ENCODE results near the gene ZNF93. TPM values are rescaled to one million over a fixed set of nuclear protein-coding genes. Genes with fewer than 3 reads are reported as not detected.
A peak's percentile ranks its signal among the peaks of the same experiment; 100 is the strongest.

ZNF93 gene
- total and polyA plus RNA-seq, 2 of the 13 experiments (the other 11 are each of a cell fraction or from before 2014, with no cell fraction given): 0.49 to 0.66 TPM

GRCh38 chr19:19865750-19866610, 34.8 kb upstream of the ZNF93 start, which contains the start of gene ZNF253 (continued):
- no peak for TF ChIP-seq ZNF276 (CRISPR knock-in tag; IDR thresholded peaks at IDR 0.05; ENCODE audit: low read depth)
- TF ChIP-seq, protein P1, sequence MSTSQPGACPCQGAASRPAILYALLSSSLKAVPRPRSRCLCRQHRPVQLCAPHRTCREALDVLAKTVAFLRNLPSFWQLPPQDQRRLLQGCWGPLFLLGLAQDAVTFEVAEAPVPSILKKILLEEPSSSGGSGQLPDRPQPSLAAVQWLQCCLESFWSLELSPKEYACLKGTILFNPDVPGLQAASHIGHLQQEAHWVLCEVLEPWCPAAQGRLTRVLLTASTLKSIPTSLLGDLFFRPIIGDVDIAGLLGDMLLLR (CRISPR knock-in tag; IDR thresholded peaks at IDR 0.05): no peak
- peak; percentile 58; the same call in 1 of the 2 replicates for TF ChIP-seq KDM2A (CRISPR knock-in tag; IDR thresholded peaks at IDR 0.05; ENCODE audit: borderline replicate concordance, low read depth)
- TF ChIP-seq ZNF367 (CRISPR knock-in tag; IDR thresholded peaks at IDR 0.05; ENCODE audit: borderline replicate concordance): no peak
- no peak for TF ChIP-seq ZNF501 (CRISPR knock-in tag; IDR thresholded peaks at IDR 0.05)
- TF ChIP-seq ZNF335 (CRISPR knock-in tag; IDR thresholded peaks at IDR 0.05): no peak
- TF ChIP-seq ZNF383 (CRISPR knock-in tag; IDR thresholded peaks at IDR 0.05; ENCODE audit: borderline replicate concordance): 0 out of 2 replicates have a peak, but pooled peaks have one; percentile 48
- TF ChIP-seq SMARCE1 (IDR thresholded peaks at IDR 0.05; ENCODE audit: borderline replicate concordance): no peak
- TF ChIP-seq, protein P2, sequence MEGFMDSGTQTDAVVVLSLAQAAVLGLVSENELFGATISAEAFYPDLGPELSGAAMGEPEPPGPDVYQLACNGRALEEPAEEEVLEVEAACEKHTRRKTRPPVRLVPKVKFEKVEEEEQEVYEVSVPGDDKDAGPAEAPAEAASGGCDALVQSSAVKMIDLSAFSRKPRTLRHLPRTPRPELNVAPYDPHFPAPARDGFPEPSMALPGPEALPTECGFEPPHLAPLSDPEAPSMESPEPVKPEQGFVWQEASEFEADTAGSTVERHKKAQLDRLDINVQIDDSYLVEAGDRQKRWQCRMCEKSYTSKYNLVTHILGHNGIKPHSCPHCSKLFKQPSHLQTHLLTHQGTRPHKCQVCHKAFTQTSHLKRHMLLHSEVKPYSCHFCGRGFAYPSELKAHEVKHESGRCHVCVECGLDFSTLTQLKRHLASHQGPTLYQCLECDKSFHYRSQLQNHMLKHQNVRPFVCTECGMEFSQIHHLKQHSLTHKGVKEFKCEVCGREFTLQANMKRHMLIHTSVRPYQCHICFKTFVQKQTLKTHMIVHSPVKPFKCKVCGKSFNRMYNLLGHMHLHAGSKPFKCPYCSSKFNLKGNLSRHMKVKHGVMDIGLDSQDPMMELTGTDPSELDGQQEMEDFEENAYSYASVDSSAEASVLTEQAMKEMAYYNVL (CRISPR knock-in tag; IDR thresholded peaks at IDR 0.05; ENCODE audit: borderline replicate concordance): 0 out of 2 replicates have a peak, but pooled peaks have one; percentile 38
- 0 out of 2 replicates have a peak, but pooled peaks have one; percentile 12 for TF ChIP-seq ZNF12 (CRISPR knock-in tag; IDR thresholded peaks at IDR 0.05)
- TF ChIP-seq MZF1 (CRISPR knock-in tag; IDR thresholded peaks at IDR 0.05; ENCODE audit: borderline replicate concordance): no peak
- TF ChIP-seq, protein P3, sequence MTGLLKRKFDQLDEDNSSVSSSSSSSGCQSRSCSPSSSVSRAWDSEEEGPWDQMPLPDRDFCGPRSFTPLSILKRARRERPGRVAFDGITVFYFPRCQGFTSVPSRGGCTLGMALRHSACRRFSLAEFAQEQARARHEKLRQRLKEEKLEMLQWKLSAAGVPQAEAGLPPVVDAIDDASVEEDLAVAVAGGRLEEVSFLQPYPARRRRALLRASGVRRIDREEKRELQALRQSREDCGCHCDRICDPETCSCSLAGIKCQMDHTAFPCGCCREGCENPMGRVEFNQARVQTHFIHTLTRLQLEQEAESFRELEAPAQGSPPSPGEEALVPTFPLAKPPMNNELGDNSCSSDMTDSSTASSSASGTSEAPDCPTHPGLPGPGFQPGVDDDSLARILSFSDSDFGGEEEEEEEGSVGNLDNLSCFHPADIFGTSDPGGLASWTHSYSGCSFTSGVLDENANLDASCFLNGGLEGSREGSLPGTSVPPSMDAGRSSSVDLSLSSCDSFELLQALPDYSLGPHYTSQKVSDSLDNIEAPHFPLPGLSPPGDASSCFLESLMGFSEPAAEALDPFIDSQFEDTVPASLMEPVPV (CRISPR knock-in tag; IDR thresholded peaks at IDR 0.05): no peak
- peak; percentile 96 to 98 for TF ChIP-seq POLR2A (IDR thresholded peaks at IDR 0.05; ENCODE audit: insufficient read depth in 1 of 2, low read depth in 2 of 2, low read length in 2 of 2)
- TF ChIP-seq NFATC3 (CRISPR knock-in tag; IDR thresholded peaks at IDR 0.05): no peak
- no peak for TF ChIP-seq ZFP41 (CRISPR knock-in tag; IDR thresholded peaks at IDR 0.05; ENCODE audit: borderline replicate concordance)
- TF ChIP-seq ZNF713 (CRISPR knock-in tag; IDR thresholded peaks at IDR 0.05): no peak
- TF ChIP-seq FOXO1 (CRISPR knock-in tag; IDR thresholded peaks at IDR 0.05): peak; percentile 20; the same call in 1 of the 2 replicates
- TF ChIP-seq, protein P4, sequence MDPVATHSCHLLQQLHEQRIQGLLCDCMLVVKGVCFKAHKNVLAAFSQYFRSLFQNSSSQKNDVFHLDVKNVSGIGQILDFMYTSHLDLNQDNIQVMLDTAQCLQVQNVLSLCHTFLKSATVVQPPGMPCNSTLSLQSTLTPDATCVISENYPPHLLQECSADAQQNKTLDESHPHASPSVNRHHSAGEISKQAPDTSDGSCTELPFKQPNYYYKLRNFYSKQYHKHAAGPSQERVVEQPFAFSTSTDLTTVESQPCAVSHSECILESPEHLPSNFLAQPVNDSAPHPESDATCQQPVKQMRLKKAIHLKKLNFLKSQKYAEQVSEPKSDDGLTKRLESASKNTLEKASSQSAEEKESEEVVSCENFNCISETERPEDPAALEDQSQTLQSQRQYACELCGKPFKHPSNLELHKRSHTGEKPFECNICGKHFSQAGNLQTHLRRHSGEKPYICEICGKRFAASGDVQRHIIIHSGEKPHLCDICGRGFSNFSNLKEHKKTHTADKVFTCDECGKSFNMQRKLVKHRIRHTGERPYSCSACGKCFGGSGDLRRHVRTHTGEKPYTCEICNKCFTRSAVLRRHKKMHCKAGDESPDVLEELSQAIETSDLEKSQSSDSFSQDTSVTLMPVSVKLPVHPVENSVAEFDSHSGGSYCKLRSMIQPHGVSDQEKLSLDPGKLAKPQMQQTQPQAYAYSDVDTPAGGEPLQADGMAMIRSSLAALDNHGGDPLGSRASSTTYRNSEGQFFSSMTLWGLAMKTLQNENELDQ (CRISPR knock-in tag; IDR thresholded peaks at IDR 0.05; ENCODE audit: borderline replicate concordance): no peak
- no peak for TF ChIP-seq ZSCAN30 (CRISPR knock-in tag; IDR thresholded peaks at IDR 0.05)

Data from HepG2 (cell line).